Central memory CD8-positive, alpha-beta T cell (primary cell): ENCODE measurements around the gene FUCA1.
"Not testable (repeated sequence)": the region's sequence is repeated elsewhere in the genome, so short reads cannot be mapped to it uniquely, and the experiment has no call there.

Experiments
- ATAC-seq: fragments of 150-1000 bp; cut with Tn5 transposase; replicated peaks from 2 replicates; pipeline ENCODE4 v1.10.0; 2022; ENCODE audit warnings: mild to moderate bottlenecking, moderate FRiP score, moderate number of reproducible peaks; ENCODE audit not compliant: poor library complexity, severe bottlenecking; ENCODE audit errors: extremely low read depth
- DNase-seq, 2 donors: peaks; one replicate each; pipeline ENCODE4 v3.0.0; 2021; ENCODE audit warnings: low spot score in 2 of 2
- H3K27ac Mint-ChIP-seq: one replicate; pipeline ENCODE4 v1.8.0; 2022; ENCODE audit warnings: low read depth, mild to moderate bottlenecking, moderate library complexity, mixed read lengths
- H3K27me3 Mint-ChIP-seq: one replicate; pipeline ENCODE4 v1.8.0; 2022; ENCODE audit warnings: mixed read lengths
- H3K36me3 Mint-ChIP-seq: one replicate; pipeline ENCODE4 v1.8.0; 2022; ENCODE audit warnings: mild to moderate bottlenecking, moderate library complexity, mixed read lengths; ENCODE audit not compliant: insufficient read depth
- H3K4me1 Mint-ChIP-seq: one replicate; pipeline ENCODE4 v1.8.0; 2022; ENCODE audit warnings: mixed read lengths
- H3K4me3 Mint-ChIP-seq: one replicate; pipeline ENCODE4 v1.8.0; 2022; ENCODE audit warnings: mild to moderate bottlenecking, moderate library complexity, mixed read lengths
- H3K9me3 Mint-ChIP-seq: one replicate; pipeline ENCODE4 v1.8.0; 2022; ENCODE audit warnings: mixed read lengths

Gene FUCA1

DNA sequence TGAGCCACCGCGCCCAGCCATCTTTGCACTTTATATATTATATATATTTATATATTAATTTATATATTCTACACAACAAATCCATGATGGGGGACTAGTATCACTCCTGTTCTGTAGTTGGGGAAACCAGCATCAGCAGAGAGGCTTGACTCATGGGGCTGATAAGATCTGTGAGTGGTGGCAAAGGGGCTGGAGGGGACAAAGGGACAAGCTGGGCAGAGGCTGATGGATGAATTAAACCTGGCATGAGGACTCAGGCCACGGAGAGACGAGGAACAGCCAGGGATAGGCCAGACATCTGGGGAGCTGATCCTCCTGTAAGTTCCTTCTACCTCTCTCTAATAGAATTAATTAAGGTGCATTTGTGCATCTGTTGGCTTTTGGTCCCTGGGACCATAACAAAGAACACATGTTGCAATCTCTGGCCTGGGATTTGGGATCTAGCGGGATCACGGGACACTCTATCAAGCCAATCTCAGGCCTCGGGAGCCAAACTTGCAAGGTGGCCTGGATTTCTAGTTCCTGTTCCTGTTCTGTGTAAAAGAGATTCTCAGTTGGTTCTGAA, 37.5 kb upstream of the FUCA1 start:
- H3K27ac Mint-ChIP-seq = peak overlapping the region; percentile 53
- H3K4me1 Mint-ChIP-seq = peaks cover 54% of the 10 kb centered on the region
- H3K36me3 Mint-ChIP-seq = peaks cover 26% of the 10 kb centered on the region

DNA sequence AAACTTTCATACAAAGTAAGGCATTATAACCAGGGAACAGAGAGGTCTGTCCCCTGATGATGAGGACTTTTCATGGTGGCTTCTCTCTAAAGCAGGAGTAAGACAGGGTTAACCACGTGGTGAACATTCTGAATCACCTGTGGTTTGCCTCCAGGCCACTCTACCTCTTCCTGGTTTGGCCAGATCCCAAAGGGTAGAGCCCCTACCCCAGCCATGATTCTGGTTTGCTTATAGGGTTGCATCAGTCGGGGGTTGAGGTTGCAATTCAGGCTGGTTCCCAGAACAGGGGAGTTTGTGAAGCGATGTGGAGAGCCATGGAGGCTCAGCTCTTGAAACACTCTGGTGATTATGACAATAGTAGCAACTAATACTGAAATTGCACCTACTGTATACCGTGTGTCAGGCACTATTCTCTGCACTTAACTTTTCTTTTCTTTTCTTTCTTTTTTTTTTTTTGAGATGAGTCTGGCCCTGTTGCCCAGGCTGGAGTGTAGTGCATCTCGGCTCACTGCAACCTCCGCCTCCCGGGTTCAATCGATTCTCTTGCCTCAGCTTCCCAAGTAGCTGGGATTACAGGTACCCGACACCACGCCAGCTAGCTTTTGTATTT, 36.8 kb upstream of the FUCA1 start:
- Mint-ChIP-seq H3K9me3 (no peaks in the 10 kb centered on the region), H3K27me3 (no peaks in the 10 kb centered on the region), H3K36me3 (peaks cover 32% of the 10 kb centered on the region), H3K4me3 (peak overlapping the region; percentile 42), H3K4me1 (peaks cover 54% of the 10 kb centered on the region), H3K27ac (peak overlapping the region; percentile 53)
- no peak for ATAC-seq
- no peak for DNase-seq

More for the DNA sequence above, 37.5 kb upstream of the FUCA1 start:
- DNase-seq (no peak), ATAC-seq (no peak)
- peak overlapping the region; percentile 42 for H3K4me3 Mint-ChIP-seq
- no peaks in the 10 kb centered on the region for H3K9me3 Mint-ChIP-seq
- no peaks in the 10 kb centered on the region for H3K27me3 Mint-ChIP-seq

DNA sequence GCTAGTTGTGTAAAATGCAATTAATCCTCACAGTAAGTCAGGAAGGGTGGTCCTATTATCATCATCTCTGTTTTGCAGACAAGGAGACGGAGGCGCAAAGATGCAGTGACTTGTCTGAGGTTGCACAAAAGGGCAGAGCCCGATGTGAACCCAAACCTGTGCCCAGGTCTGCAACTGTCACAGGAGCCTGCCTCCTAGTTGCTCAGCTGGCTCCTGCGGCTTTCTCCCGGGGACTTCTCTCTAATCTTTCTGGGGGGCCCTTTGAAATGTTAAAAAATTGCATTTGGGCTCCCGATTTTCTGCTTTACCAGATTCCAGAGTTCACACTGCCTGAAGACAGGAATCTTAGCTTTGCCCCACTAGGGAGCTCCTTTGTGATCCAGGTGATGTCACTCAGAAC, 35.7 kb upstream of the FUCA1 start:
- Mint-ChIP-seq H3K36me3 (peaks cover 32% of the 10 kb centered on the region), H3K27me3 (no peaks in the 10 kb centered on the region), H3K27ac (peak overlapping the region; percentile 53), H3K4me1 (peaks cover 53% of the 10 kb centered on the region), H3K9me3 (no peaks in the 10 kb centered on the region), H3K4me3 (no peak overlapping the region)
- DNase-seq (no peak), ATAC-seq (no peak)

DNA sequence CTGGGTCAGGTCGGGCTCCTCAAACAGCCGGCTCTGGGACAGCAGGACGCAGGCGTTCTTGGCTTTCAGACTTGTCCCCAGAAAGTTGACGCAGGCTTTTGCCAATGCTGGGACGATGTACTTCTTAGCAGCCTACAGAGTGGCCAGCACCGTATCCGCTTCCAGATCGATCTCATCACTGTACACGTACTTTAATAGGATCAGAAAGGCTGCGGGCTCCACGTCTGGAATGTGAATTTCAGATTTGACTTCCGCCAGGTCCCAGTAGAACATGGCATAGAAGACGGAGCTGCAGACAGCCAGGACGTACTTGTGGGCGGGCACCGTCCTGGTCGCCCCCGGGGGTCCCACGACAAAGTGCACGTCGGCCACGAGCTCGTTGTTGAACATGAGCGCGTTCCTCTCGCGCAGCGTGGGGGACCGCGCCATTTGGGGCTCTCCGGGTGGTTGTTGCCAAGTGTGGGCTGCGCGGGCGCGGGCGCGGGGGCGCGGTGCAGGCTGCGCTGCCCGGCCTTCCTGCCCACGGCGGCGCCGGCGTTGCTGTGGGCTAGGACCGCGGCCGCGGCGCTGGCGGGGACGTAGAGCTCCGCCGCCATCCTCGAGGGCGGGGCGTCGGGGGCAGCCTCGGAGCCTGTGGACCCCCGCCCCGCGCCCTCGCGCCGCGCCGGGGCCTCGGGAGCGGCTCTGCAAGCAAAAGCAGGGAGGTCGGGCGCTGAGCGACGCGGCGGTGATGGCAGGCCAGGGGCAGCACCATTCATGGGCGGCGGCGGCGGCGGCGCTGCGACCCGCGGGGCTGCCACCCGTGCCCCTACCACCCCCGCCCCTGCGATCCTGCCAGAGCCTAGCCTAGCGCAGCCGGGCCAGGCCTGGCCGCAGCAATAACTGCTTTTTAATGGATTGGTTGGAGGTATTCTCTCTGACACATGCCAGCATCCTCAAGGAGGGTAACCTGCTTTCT, 34.5 kb upstream of the FUCA1 start:
- no peak for ATAC-seq
- H3K27ac Mint-ChIP-seq = no peak overlapping the region

DNA sequence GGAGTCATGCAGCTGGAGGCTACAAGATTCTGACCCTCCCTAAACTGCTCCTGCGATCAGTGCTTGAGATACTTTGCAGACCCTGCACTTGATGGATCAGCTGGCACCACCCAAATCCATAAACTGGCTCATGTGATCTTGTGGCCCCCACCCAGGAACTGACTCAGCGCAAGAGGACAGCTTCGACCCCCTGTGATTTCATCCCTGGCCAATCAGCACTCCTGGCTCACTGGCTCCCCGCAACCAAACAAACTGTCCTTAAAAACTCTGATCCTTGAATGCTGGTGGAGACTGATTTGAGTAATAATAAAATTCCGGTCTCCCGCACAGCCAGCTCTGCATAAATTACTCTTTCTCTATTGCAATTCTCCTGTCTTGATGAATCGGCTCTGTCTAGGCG, 31.9 kb upstream of the FUCA1 start:
- H3K27ac Mint-ChIP-seq = peak overlapping the region; percentile 94
- H3K36me3 Mint-ChIP-seq = peaks cover 19% of the 10 kb centered on the region
- not testable (repeated sequence) for ATAC-seq, H3K9me3 Mint-ChIP-seq, DNase-seq, H3K27me3 Mint-ChIP-seq
- peak overlapping the region; percentile 42 for H3K4me3 Mint-ChIP-seq
- H3K4me1 Mint-ChIP-seq = peaks cover 50% of the 10 kb centered on the region

More for the DNA sequence above, 34.5 kb upstream of the FUCA1 start:
- no peaks in the 10 kb centered on the region for H3K9me3 Mint-ChIP-seq
- H3K4me1 Mint-ChIP-seq = peaks cover 50% of the 10 kb centered on the region
- peaks cover 29% of the 10 kb centered on the region for H3K36me3 Mint-ChIP-seq
- no peak for DNase-seq
- H3K4me3 Mint-ChIP-seq = peak overlapping the region; percentile 42
- no peaks in the 10 kb centered on the region for H3K27me3 Mint-ChIP-seq

DNA sequence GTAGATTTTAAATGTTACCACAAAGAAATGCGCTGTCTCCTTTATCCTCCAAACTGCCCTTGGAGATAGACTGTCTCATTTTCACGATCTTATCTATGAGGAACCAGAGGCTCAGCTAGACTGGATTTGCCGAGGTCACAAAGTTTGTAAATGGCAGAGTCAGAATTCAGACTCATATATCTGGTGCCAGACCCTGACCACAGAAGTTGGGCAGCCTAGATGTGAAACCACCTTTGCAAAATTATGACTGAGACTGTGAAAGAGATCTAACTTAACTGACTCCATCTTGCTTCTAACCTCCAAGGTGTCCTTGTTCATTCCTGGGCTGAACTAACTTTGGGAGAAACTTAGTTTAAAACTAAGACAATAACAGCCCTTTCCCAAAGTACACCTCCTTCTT, 31.0 kb upstream of the FUCA1 start:
- no peak for DNase-seq
- peaks cover 17% of the 10 kb centered on the region for H3K36me3 Mint-ChIP-seq
- H3K4me3 Mint-ChIP-seq = no peak overlapping the region
- H3K27me3 Mint-ChIP-seq = no peaks in the 10 kb centered on the region
- peaks cover 41% of the 10 kb centered on the region for H3K4me1 Mint-ChIP-seq
- peak overlapping the region; percentile 94 for H3K27ac Mint-ChIP-seq
- no peak for ATAC-seq
- H3K9me3 Mint-ChIP-seq = no peaks in the 10 kb centered on the region

DNA sequence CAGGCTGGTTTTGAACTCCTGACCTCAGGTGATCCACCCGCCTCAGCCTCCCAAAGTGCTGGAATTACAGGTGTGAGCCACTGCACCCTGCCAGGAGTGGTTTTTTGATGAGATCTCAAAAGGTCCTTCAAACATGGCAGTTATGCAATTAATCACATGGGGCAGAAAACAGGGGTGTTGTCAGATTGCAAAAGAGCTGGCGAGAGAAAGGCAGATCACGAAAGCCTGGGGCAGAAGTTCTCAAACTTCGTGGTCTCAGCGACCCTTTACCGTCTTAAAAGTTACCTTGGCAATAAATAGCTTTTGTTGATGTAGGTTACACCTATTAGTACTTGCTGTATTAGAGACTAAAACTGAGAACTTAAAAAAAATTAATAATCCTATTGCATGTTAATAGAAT, 29.0 kb upstream of the FUCA1 start:
- H3K4me1 Mint-ChIP-seq = peaks cover 41% of the 10 kb centered on the region
- peak overlapping the region; percentile 33 for H3K4me3 Mint-ChIP-seq
- no peak for DNase-seq
- no peaks in the 10 kb centered on the region for H3K9me3 Mint-ChIP-seq
- peak overlapping the region; percentile 86 for H3K27ac Mint-ChIP-seq
- peaks cover 11% of the 10 kb centered on the region for H3K36me3 Mint-ChIP-seq
- ATAC-seq = peak; percentile 10
- H3K27me3 Mint-ChIP-seq = no peaks in the 10 kb centered on the region

DNA sequence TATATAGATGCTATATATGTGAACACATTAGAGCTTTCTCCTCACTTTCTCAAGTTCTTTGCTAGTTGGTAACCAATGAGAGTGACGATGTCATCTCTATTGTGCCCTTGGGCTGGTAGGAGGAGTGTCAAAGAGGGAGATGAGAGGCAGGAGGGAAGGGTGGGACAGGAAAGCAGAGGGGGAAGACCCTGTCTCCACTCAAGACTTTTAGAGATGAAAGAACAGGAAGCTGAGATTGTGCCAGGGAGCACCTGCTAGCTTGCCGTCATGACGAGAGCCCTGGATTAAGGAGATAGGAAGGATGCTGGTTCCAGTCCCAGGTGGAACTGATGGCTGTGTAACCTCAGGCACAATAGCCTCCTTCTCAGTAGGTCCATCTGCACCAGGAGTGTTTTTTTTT, 28.4 kb upstream of the FUCA1 start:
- no peaks in the 10 kb centered on the region for H3K9me3 Mint-ChIP-seq
- ATAC-seq (no peak), DNase-seq (no peak)
- H3K4me1 Mint-ChIP-seq = peaks cover 47% of the 10 kb centered on the region
- peak overlapping the region; percentile 10 for H3K27ac Mint-ChIP-seq
- H3K27me3 Mint-ChIP-seq = no peaks in the 10 kb centered on the region
- peak overlapping the region; percentile 33 for H3K4me3 Mint-ChIP-seq
- peaks cover 11% of the 10 kb centered on the region for H3K36me3 Mint-ChIP-seq

DNA sequence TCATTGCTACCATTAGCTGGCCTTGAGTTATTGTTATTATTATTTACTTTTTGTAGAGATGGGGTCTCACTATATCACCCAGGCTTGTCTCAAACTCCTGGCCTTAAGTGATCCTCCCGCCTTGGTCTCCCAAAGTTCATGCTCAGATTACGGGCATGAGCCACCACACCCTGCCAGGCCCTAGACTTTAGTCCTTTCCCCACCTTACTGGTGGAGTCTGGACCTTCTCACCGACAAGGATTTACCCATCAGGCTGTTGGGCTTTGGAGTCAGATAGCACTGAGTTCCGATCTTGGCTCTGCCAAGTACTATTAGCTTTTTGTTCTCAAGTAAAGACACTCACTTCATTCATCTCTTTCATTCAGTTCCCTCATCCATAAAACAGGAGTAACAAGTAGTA, 27.9 kb upstream of the FUCA1 start:
- Mint-ChIP-seq H3K4me3 (peak overlapping the region; percentile 33), H3K27me3 (no peaks in the 10 kb centered on the region), H3K9me3 (no peaks in the 10 kb centered on the region), H3K4me1 (peaks cover 47% of the 10 kb centered on the region), H3K36me3 (peaks cover 11% of the 10 kb centered on the region), H3K27ac (peak overlapping the region; percentile 10)
- ATAC-seq (no peak), DNase-seq (no peak)

DNA sequence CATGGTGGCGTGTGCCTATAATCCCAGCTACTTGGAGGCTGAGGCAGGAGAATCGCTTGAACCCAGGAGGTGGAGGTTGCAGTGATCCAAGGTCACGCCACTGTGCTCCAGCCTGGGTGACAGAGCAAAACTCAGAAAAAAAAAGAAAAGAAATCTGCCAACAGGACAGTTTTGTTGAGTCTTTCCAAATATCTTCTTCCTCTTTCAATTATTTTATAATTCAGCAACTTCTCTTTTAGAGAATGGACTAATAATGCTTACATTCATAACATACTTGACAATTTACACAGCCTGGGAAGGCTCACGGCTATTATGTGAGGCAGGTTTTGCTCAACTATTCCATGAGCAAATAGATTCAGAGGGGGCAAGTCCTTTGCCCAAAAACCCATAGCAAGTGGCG, 27.0 kb upstream of the FUCA1 start:
- Mint-ChIP-seq H3K4me1 (peaks cover 42% of the 10 kb centered on the region), H3K27ac (peak overlapping the region; percentile 29), H3K9me3 (no peaks in the 10 kb centered on the region), H3K4me3 (no peak overlapping the region), H3K27me3 (no peaks in the 10 kb centered on the region), H3K36me3 (peaks cover 3% of the 10 kb centered on the region)
- ATAC-seq (no peak), DNase-seq (no peak)

DNA sequence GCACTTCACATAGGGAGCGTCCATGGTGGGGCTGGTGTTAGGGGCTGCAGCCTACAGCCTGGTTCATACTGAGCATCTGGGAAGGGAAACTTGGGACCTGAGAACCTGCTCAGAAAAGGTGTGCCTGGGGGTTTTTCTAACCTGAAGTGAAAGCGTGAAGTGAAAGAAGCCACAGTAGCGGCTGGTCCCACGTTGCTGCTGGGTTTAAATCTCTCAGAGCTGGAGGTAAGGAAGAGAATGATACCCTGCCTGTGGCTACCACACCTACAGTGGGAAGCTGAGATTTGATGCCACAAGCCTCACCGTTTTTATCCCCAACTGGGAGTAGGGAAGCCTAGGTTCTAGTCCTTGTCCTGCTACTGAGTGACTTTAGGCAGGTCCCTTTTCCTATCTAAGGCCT, 21.0 kb upstream of the FUCA1 start:
- no peak for DNase-seq
- Mint-ChIP-seq H3K27me3 (no peaks in the 10 kb centered on the region), H3K4me1 (peaks cover 23% of the 10 kb centered on the region), H3K36me3 (peaks cover 11% of the 10 kb centered on the region), H3K9me3 (no peaks in the 10 kb centered on the region), H3K4me3 (no peak overlapping the region), H3K27ac (no peak overlapping the region)
- peak; percentile 28 for ATAC-seq

DNA sequence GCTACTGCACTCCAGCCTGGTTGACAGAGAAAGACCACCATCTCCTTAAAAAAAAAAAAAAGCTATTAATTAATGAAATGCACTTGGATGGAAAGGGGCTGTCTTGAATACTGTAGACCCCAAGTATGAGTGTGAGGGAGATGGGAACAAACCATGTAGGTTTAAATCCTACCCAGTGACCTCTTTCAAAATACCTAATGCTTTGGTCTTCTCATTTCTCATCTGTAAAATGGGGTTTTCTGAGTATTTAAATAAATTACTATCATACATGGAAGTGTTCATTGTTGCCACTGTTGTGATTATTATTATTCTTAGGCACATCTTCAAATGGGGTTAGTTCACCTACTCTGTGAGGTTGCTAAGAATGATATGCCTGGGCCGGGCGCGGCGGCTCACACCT, 17.1 kb upstream of the FUCA1 start:
- H3K9me3 Mint-ChIP-seq = no peaks in the 10 kb centered on the region
- H3K27ac Mint-ChIP-seq = no peak overlapping the region
- peaks cover 16% of the 10 kb centered on the region for H3K36me3 Mint-ChIP-seq
- H3K4me1 Mint-ChIP-seq = peaks cover 8% of the 10 kb centered on the region
- H3K4me3 Mint-ChIP-seq = no peak overlapping the region
- ATAC-seq (no peak), DNase-seq (no peak)
- no peaks in the 10 kb centered on the region for H3K27me3 Mint-ChIP-seq
